GM21447 (cell line): ENCODE data around the gene RXRA.
A peak's percentile ranks its signal among the peaks of the same experiment; 100 is the strongest.

Experiments used
- ATAC-seq: cut with Tn5 transposase; IDR thresholded peaks from one replicate; pipeline ENCODE4 v1.9.1; 2021; ENCODE audit not compliant: unreplicated experiment

The RXRA gene

GRCh38 chr9:134378901-134379338, 52.7 kb downstream of the RXRA start:
- no peak for ATAC-seq

GRCh38 chr9:134379831-134380365, 53.6 kb downstream of the RXRA start:
- no peak for ATAC-seq

DNA sequence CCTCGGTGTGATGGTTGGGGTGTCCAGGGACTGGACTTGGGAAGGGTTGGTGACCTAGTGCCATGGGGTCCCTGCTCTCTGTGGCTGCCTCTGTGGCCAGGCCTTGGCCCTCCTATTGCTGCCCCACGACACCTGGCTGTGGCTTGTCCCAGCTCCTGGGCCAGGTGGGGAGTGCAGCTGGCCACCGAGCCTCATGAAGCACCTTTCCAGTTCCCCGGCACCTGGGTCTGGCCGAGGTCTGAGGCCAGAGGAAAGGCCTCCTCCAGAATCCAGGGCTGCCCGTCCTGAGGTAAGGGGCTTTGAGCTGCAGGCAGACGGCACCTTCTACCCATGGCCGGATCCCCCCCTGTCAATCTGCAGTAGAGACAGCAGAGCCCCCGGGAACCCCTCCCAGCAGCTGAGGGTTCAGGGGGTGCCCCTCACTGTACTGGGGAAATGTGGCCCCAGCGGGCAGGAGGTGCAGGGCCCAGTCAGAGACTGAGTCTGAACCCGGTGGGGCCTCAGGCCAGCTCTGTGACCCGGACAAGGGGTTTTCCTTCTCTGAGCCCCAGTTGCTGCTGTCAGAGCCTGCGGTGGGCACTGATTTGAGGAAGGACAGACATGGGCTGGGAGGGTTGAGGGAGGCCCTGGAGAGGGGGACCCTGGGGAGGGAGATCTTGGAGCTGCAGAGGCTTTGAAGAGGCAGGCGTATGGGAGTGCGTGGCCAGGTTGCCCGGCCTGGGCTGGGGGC, 54.5 kb downstream of the RXRA start:
- no peak for ATAC-seq

DNA sequence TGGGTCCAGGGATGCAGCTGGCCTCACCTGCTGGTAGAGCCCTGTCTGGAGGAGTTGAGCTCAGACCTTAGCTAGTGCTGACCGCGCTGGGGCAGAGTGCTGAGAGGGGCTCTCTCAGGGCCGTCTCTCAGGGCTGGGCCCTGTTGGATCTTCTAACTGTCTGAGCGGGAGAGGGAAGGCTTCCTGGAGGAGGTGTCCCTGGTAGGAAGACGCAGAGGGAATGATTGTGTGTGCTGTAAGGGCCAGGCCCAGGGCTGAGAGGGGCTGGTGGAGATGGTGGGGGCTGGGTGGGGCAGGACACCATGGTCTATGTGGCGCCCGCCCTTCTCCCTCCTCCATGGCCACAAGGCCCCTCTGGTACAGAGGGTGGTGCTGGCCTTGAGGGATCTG, 55.0 kb downstream of the RXRA start:
- no peak for ATAC-seq

- ATAC-seq = no peak
Observed at GRCh38 chr9:134381671-134382516, 55.6 kb downstream of the RXRA start.

DNA sequence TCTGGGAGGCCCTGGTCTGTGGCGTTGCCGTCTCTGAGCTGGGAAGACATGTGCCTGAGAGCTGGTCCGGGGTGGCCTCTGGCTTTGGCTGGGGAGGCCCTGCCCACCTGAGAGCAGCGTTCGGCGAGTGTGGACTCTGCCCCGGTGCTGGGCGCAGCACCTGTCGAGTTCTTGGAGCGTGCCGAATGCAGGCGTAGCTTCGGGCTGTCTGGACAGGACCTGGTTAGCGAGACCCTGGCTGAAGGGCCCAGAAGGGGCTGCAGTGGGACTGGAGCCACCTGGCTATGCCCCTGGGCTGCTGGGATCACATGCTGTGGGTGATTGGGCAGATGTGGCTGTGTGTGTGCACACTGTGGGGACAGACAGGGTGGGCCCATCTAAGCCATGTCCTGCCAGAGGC, 56.5 kb downstream of the RXRA start:
- ATAC-seq = no peak

DNA sequence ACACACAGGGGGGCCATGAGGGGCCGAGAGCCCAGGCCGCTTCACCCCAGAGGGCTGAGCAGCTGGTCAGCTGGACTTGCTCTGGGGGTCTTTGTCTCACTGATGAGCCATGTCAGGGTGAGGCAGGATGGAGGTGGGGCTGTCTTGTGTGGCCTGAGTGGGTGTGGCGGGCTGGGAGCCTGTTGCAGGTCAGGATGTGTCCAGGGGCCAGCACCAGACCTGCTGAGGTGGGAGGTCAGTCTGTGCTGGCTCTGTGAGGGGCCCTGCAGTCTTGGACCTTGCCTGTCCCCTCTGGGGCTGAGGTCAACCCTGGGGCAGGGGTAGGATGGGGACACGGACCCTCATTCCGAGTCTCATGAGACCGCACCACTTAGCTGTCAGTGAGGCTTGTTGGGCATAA, 56.9 kb downstream of the RXRA start:
- no peak for ATAC-seq

DNA sequence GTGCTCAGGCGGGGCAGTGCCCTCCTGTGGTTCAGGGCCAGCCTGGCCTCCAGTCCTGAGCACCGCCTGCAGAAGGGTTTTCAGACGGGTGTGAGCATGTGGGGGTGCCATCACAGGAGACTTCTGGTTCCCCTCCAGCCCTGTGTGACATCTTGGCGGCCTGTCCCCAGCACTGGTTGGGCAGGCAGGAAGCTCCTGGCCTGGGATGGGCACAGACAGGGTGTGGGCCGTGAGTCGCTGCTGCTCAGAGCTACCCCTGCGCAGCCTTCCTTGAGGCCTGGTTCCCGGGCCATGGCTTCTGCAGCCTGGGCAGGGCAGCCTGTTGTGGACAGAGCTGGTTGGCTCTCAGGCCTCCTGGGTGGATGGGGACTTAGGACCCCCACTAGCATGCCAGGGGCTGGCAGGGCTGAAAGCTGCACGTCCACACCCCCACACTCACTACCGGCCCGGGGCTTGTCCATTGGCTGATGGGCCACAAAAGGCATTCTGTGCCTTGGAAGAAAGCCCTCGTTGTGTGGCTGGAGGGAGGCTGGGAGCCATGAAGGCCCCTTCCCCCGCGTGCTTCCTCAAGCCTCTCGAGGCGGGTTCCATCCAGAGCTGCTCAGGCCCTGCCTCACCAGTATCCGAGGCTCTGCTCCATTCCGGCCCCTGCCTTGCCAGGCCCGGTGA, 58.7 kb downstream of the RXRA start:
- no peak for ATAC-seq

DNA sequence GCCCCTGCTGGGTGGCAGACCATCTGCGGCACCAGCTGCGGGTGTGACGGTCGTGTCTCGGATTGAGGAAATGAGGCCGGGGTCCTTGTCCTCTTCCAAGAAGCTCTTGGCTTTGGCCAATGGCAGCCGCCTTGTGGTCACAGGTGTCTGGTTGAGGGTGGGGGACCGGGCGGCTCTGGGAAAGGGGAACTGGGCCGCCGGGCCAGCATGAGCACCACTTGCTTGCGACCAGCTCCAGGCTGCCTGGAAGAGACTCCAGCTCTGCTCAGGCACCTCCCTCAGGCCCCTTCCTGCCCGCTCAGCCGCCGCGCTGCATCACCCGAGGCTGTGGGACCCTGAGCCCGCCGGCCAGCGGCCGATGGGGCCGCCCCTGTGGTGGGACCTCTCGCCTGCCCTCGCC, 59.7 kb downstream of the RXRA start:
- no peak for ATAC-seq

DNA sequence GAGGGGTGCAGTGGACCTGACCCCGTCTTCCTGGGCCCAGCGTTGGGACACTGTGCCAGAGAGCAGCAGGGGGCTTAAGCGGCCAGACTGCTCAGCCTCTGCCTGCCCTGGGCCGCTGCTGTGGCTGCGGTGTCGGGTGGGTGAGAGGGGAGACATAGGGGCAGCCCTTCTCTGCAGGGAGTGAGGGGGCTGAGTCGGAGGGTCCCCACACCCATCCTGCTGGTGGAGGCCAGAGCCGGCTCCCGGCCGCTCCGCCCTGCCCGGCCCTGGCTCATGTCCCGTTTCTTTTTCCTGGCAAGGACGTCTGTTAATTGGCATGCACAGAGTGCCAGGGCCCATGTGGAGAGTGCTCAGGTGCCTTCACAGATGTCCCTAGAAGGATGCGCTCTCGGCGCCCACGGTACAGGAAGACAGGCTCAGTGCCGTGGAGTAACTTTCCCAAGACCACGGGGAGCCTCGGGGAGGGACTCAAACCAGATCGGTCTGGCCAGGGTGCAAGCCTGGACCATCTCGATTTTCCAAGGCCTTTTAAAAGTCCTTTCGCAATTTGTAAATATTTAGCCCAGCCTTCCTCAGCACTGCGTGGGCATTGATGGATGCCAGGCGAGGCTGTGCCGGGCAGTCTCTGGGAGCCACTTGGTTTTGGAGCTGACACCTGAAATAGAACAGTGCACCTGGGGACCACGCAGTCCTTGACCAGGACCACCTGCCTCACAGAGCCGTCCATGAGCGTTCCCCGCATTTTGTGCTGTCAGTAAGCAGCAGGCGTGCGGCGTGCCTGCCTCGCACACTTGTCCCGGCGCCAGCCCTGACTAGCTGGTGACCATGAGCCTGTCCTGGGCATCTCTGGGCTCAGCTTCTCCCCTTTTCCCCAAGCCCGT, 60.9 kb downstream of the RXRA start:
- ATAC-seq = no peak

DNA sequence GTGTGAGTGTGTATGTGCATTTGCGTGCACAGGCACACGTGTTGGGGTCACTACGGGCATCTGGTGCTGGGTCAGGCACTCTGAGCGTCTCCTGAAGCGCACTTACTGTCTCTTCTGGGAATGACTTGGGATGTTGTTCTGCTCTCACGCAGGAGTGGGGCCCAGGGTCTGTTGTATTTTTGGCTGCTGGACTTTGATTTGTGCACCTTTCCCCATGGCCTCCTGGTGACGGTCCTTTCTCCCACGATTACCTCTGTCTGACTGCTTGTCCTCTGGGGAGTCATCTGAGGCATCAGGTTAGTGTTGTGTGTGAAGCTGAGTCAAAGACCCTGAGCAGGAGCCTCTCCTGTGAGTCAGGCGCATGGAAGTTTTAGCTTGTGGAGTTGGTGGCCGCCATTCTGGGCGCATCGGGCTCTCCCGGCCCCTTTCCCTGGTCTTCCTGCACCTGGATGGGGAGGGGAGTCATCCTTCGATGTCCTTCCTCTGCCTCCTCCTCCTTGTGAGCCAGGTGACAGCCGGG, 62.1 kb downstream of the RXRA start:
- no peak for ATAC-seq

DNA sequence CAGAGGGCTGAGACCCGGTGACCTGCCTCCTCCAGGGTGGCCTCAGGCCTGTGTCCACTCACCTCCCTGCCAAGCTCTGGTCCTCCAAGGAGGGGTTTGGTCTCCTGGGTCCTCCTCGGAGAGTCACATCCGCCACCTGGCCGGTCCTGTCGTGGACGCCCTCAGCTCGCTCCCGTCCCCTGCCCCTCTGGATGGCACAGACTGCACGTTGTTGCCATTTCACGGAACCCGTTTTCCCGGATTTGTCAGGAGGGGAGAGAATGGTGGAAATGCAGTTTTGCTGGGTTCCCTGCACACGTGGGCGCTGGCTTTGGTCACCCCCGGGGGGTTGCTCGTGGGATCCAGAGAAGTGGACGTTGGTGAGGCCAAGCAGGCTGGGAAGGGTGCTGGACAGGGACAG, 62.7 kb downstream of the RXRA start:
- no peak for ATAC-seq

- ATAC-seq = no peak
Observed at GRCh38 chr9:134389642-134390041, 63.4 kb downstream of the RXRA start.

DNA sequence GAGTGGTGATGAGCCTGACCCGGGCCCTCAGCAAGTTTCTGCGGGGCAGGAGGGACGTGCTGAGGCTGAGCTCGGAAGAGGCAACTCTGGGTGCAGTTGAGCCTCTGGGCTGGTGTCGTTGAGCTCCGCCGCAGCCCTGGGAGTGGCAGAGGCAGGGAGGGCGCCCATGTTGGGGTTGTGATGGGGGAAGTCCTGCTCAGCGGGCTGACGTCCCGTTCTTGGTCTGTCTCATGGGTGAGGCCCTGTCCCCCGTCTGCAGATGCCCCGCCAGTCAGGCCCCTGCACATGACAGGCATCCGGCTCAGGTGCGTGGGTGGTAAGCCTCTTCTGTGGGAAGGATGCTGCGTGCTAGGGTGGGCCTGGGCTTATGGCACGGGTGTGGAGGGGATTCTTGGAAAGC, 64.3 kb downstream of the RXRA start:
- peak; percentile 35 for ATAC-seq

DNA sequence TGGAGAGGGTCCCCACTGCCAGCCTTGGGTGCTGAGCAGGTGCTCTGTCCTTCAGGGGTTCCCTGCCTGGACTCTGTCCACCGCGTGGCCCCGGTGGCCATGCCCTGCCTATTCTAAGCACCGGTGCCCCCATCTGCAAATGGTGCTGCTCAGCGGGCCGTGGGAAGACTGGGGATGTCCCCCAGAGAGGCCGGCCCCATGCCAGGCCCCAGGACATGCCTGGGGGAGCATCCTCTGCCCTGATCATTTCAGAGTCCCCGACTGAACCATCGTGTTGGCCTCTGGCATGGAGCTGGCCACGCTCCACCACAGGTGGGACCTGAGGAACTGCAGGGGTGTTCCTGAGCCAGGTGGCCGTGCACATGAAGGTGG, 64.7 kb downstream of the RXRA start:
- ATAC-seq = peak; percentile 28

GRCh38 chr9:134391319-134392231, 65.3 kb downstream of the RXRA start:
- ATAC-seq = peak; percentile 47

- ATAC-seq = no peak
Observed at GRCh38 chr9:134392900-134393299, 66.6 kb downstream of the RXRA start.

DNA sequence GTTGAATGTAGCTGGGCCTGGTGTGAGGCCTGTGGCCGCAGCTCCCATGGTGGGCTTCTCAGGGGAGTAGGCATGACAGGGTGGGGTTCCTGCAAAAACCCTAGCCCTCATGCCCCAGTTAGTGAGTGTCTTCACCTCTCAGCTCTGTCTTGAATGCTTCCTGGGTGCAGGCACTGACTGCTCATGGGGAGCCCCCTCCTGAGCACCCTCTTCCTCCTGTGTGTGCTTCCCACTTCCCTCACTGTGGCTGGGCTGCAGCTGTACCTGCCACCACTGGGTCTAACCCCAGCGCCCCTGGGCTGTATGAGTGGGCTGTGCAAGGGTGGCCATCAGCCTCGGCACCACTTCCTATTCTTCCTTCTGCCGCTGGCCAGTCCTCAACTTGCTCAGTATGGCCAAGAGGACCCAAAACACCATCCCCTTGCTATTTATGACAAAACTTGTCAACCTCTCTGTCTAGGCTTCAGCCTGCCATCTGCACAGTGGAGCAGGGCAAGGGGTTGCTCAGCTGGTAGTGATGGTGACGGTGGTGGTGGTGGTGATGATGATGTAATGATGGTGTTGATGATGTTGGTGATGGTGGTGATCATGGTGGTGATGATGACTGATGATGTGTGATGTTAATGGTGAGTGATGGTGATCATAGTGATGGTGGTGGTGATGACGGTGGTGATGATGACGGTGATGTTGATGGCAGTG, 67.5 kb downstream of the RXRA start:
- no peak for ATAC-seq

GRCh38 chr9:134395002-134395517, 68.8 kb downstream of the RXRA start:
- no peak for ATAC-seq
